H1 (cell line): ENCODE data around the gene SPTBN1.

Source experiments
- ATF2 ChIP-seq: IDR thresholded peaks from 2 replicates; pipeline ENCODE4 v1.6.1; 2012; ENCODE audit warnings: low read length, inconsistent platforms
- CTCF ChIP-seq, 3 experiments: IDR thresholded peaks; 1 replicate in 2 of 3; 2 replicates in 1 of 3; pipeline versions ENCODE4 v1.5.1 to v1.6.1; 2011; ENCODE audit warnings: low read length in 3 of 3, mild to moderate bottlenecking in 3 of 3, inconsistent platforms in 2 of 3, low read depth in 1 of 3, moderate library complexity in 1 of 3; ENCODE audit not compliant: insufficient read depth in 1 of 3; ENCODE audit errors: control extremely low read depth in 1 of 3
- EGR1 ChIP-seq: IDR thresholded peaks from 2 replicates; pipeline ENCODE4 v1.6.1; 2011; ENCODE audit warnings: low read depth, low read length, borderline replicate concordance
- EZH2 ChIP-seq: fragments of 200-600 bp; sonication (generic); IDR thresholded peaks from 2 replicates; pipeline ENCODE4 v1.7.1; 2012; ENCODE audit warnings: low read depth, mild to moderate bottlenecking, moderate library complexity, low read length, inconsistent platforms; ENCODE audit not compliant: severe bottlenecking
- JUN ChIP-seq: IDR thresholded peaks from 2 replicates; pipeline ENCODE4 v1.6.1; 2011; ENCODE audit warnings: low read depth, mild to moderate bottlenecking, improper control_type of control experiment, low read length
- JUND ChIP-seq: IDR thresholded peaks from 2 replicates; pipeline ENCODE4 v1.6.1; 2011; ENCODE audit warnings: mild to moderate bottlenecking, improper control_type of control experiment, low read length
- POLR2A ChIP-seq, 2 experiments: IDR thresholded peaks; 1 replicate in 1 of 2; 2 replicates in 1 of 2; pipeline ENCODE4 v1.6.1; 2011; ENCODE audit warnings: low read depth in 2 of 2, low read length in 2 of 2, mild to moderate bottlenecking in 2 of 2; ENCODE audit errors: control extremely low read depth in 1 of 2
- RFX5 ChIP-seq: IDR thresholded peaks from 2 replicates; pipeline ENCODE4 v1.6.1; 2011; ENCODE audit warnings: low read depth, low read length, improper control_type of control experiment, borderline replicate concordance
- SP2 ChIP-seq: IDR thresholded peaks from 2 replicates; pipeline ENCODE4 v1.6.1; 2012; ENCODE audit warnings: mild to moderate bottlenecking, low read length, inconsistent platforms
- SRF ChIP-seq: IDR thresholded peaks from 2 replicates; pipeline ENCODE4 v1.6.1; 2011; ENCODE audit warnings: mild to moderate bottlenecking, low read depth, low read length, moderate library complexity
- TAF1 ChIP-seq: IDR thresholded peaks from 2 replicates; pipeline ENCODE4 v1.6.1; 2011; ENCODE audit warnings: mild to moderate bottlenecking, low read depth, low read length
- TF ChIP-seq, protein P1 (sequence below): IDR thresholded peaks from 2 replicates; pipeline ENCODE4 v1.6.1; 2012; ENCODE audit warnings: inconsistent platforms

- TF ChIP-seq CTCF (IDR thresholded peaks at IDR 0.05; ENCODE audit: control extremely low read depth in 1 of 3, insufficient read depth in 1 of 3, low read depth in 1 of 3, low read length in 3 of 3), result no peak
- TF ChIP-seq TAF1, result no peak
- TF ChIP-seq SRF, result no peak
- no peak for TF ChIP-seq EGR1
- TF ChIP-seq, protein P1, sequence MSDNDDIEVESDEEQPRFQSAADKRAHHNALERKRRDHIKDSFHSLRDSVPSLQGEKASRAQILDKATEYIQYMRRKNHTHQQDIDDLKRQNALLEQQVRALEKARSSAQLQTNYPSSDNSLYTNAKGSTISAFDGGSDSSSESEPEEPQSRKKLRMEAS, result no peak
- no peak for TF ChIP-seq POLR2A (IDR thresholded peaks at IDR 0.05; ENCODE audit: control extremely low read depth in 1 of 2, low read depth in 2 of 2, low read length in 2 of 2)
- no peak for TF ChIP-seq JUN
- no peak for TF ChIP-seq JUND
- TF ChIP-seq ATF2, result no peak
- TF ChIP-seq EZH2, result no peak
- no peak for TF ChIP-seq RFX5
- no peak for TF ChIP-seq SP2
These were observed 9.5 kb upstream of the SPTBN1 start for GRCh38 chr2:54446625-54447024.
